Sigmoid colon (tissue), 4 donors: Measurements from ENCODE around the gene SDK1.

Experiments used
- POLR2AphosphoS5 ChIP-seq, 4 donors: sonication (generic); formaldehyde crosslinking; IDR thresholded peaks; one replicate each; pipeline ENCODE4 v1.6.1; 2017; ENCODE audit warnings: antibody characterized with exemption in 4 of 4
- TF ChIP-seq, protein P1 (sequence below), 4 experiments: fragments of 450-650 bp in 3 of 4; fragments of 200-600 bp in 1 of 4; IDR thresholded peaks; one replicate each; pipeline ENCODE4 v1.5.1; 2016 to 2019; ENCODE audit warnings: antibody characterized with exemption in 4 of 4, mild to moderate bottlenecking in 3 of 4, moderate library complexity in 2 of 4

DNA sequence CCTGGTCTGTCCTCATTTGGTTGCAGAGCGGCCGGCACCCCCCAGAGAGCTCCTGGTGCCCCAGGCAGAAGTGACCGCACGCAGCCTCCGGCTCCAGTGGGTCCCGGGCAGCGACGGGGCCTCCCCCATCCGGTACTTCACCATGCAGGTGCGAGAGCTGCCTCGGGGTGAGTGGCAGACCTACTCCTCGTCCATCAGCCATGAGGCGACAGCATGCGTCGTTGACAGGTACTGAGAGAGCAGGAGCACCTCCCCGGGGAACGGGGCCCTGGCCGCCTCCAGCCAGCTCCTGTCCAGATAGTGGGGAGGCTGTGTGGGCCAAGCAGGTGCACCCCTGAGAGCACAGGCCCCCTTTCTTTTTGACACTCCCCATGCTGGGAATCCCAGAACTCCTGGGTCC lies 848.2 kb downstream of the SDK1 start:
- TF ChIP-seq, protein P1, sequence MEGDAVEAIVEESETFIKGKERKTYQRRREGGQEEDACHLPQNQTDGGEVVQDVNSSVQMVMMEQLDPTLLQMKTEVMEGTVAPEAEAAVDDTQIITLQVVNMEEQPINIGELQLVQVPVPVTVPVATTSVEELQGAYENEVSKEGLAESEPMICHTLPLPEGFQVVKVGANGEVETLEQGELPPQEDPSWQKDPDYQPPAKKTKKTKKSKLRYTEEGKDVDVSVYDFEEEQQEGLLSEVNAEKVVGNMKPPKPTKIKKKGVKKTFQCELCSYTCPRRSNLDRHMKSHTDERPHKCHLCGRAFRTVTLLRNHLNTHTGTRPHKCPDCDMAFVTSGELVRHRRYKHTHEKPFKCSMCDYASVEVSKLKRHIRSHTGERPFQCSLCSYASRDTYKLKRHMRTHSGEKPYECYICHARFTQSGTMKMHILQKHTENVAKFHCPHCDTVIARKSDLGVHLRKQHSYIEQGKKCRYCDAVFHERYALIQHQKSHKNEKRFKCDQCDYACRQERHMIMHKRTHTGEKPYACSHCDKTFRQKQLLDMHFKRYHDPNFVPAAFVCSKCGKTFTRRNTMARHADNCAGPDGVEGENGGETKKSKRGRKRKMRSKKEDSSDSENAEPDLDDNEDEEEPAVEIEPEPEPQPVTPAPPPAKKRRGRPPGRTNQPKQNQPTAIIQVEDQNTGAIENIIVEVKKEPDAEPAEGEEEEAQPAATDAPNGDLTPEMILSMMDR (IDR thresholded peaks at IDR 0.05): no peak
- no peak for TF ChIP-seq POLR2AphosphoS5 (IDR thresholded peaks at IDR 0.05)
